ENCODE measurements around the gene HOXD4. TPM values are rescaled to one million over a fixed set of nuclear protein-coding genes. Genes with fewer than 3 reads are reported as not detected.

Gene HOXD4
- total and polyA plus RNA-seq, 4 donors: 0.12 to 1.1 (median 0.48) TPM

DNA sequence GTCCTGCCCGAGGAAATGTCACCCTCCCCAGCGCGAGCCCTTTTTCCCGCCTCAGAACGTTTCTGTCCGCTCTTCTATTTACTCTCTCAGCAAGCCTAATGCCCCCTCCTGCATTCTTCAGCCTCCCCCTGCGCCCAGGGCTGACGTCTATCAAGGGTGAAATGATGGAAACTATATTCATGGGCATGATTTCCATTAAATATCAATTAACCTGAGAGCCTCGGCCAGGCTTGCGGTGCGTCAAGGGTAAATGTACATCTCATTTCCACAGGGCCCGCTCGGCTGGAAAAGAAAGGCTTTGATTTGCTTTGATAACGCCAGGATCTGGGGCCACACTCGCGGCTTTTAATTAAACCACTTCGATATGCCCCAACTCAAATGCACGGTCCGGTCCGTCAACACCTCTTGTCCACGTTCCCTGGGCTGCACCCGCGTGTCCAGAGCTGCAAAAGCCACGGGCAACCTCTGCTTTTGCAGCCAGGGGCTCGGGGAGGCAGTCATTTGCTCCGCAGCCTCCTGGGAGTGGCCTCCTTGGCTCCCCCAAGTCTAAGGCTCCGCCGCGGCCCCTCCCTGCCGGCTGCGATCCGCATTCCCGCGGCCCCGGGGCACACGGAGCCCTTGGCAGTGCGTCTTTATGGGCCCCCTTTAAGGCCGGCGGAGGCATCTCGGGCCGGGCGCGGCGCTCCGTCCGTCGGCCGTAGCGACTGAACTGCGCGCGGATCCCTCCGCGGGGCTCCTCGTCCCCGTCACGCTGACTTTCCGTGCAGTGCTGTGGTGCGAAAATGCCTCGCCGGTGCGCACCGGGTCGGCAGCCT, 22.2 kb upstream of the HOXD4 start, which contains the start of gene HOXD8:
TSS of gene HOXD8 (plus strand) at position 724 of the 815 bp plus-strand sequence. CDS start 662 bp downstream, outside the sequence.
- Histone ChIP-seq H3K27ac (ENCODE audit: low read depth in 1 of 2, low read length in 1 of 2) (no peak within 1 kb of the TSS), H3K36me3 (ENCODE audit: control insufficient read depth in 4 of 4, insufficient read depth in 4 of 4, low read length in 4 of 4) (no peaks in the 10 kb centered on the region), H3K27me3 (ENCODE audit: control insufficient read depth in 3 of 3, insufficient read depth in 3 of 3, low read length in 2 of 3) (peaks cover 23 to 89% (median 88%) of the 10 kb centered on the region in 3 donors), H3K4me3 (no peak within 1 kb of the TSS), H3K9ac (ENCODE audit: insufficient read depth in 1 of 2, low read length in 2 of 2) (no peak within 1 kb of the TSS), H3K9me3 (ENCODE audit: control insufficient read depth in 4 of 4, insufficient read depth in 3 of 4, low read length in 3 of 4) (peaks cover 0 to 4% (median 0%) of the 10 kb centered on the region in 4 donors), H3K4me1 (ENCODE audit: control insufficient read depth in 5 of 5, insufficient read depth in 5 of 5, low read length in 5 of 5) (peaks cover 0 to 8% (median 5%) of the 10 kb centered on the region in 5 donors)
- no peak for ATAC-seq (ENCODE audit: insufficient read depth, low FRiP score)
- DNase-seq: peak in 2 of 3 donors; percentile 66 to 76
- TF ChIP-seq, protein P1, sequence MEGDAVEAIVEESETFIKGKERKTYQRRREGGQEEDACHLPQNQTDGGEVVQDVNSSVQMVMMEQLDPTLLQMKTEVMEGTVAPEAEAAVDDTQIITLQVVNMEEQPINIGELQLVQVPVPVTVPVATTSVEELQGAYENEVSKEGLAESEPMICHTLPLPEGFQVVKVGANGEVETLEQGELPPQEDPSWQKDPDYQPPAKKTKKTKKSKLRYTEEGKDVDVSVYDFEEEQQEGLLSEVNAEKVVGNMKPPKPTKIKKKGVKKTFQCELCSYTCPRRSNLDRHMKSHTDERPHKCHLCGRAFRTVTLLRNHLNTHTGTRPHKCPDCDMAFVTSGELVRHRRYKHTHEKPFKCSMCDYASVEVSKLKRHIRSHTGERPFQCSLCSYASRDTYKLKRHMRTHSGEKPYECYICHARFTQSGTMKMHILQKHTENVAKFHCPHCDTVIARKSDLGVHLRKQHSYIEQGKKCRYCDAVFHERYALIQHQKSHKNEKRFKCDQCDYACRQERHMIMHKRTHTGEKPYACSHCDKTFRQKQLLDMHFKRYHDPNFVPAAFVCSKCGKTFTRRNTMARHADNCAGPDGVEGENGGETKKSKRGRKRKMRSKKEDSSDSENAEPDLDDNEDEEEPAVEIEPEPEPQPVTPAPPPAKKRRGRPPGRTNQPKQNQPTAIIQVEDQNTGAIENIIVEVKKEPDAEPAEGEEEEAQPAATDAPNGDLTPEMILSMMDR (IDR thresholded peaks at IDR 0.05; ENCODE audit: control extremely low read depth, extremely low read depth): no peak
- WGBS, 2 donors: 3 to 4% methylated on average over 62 to 64 of the region's 64 CpGs

DNA sequence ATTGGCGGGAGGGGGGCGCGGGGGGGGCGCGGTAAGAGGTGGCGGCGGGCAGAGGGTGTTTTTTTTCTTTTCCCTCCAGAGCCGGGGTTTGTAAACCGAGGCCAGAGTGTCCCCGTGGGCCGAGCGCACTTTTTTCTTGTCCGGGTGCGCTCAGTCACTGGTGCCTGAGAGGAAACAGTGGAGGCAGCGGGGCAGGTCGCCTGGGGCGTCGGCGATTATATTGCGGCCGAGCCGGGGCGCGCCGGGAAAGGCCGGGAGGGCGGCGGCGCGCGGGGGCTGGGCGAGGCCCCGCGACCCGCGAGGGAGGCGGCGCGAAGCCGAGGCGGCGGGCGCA, 21.6 kb upstream of the HOXD4 start:
- WGBS, 2 donors: 2 to 3% methylated on average over 35 to 43 of the region's 43 CpGs
- Histone ChIP-seq H3K4me1 (ENCODE audit: control insufficient read depth in 5 of 5, insufficient read depth in 5 of 5, low read length in 5 of 5) (peaks cover 0 to 8% (median 5%) of the 10 kb centered on the region in 5 donors), H3K9ac (ENCODE audit: insufficient read depth in 1 of 2, low read length in 2 of 2) (no peak overlapping the region), H3K27ac (ENCODE audit: low read depth in 1 of 2, low read length in 1 of 2) (no peak overlapping the region), H3K36me3 (ENCODE audit: control insufficient read depth in 4 of 4, insufficient read depth in 4 of 4, low read length in 4 of 4) (no peaks in the 10 kb centered on the region), H3K27me3 (ENCODE audit: control insufficient read depth in 3 of 3, insufficient read depth in 3 of 3, low read length in 2 of 3) (peaks cover 20 to 89% (median 88%) of the 10 kb centered on the region in 3 donors), H3K4me3 (no peak overlapping the region), H3K9me3 (ENCODE audit: control insufficient read depth in 4 of 4, insufficient read depth in 3 of 4, low read length in 3 of 4) (peaks cover 0 to 4% (median 0%) of the 10 kb centered on the region in 4 donors)
- no peak for DNase-seq
- TF ChIP-seq, protein P1 (IDR thresholded peaks at IDR 0.05; ENCODE audit: control extremely low read depth, extremely low read depth): no peak
- ATAC-seq (ENCODE audit: insufficient read depth, low FRiP score): peak; percentile 21

DNA sequence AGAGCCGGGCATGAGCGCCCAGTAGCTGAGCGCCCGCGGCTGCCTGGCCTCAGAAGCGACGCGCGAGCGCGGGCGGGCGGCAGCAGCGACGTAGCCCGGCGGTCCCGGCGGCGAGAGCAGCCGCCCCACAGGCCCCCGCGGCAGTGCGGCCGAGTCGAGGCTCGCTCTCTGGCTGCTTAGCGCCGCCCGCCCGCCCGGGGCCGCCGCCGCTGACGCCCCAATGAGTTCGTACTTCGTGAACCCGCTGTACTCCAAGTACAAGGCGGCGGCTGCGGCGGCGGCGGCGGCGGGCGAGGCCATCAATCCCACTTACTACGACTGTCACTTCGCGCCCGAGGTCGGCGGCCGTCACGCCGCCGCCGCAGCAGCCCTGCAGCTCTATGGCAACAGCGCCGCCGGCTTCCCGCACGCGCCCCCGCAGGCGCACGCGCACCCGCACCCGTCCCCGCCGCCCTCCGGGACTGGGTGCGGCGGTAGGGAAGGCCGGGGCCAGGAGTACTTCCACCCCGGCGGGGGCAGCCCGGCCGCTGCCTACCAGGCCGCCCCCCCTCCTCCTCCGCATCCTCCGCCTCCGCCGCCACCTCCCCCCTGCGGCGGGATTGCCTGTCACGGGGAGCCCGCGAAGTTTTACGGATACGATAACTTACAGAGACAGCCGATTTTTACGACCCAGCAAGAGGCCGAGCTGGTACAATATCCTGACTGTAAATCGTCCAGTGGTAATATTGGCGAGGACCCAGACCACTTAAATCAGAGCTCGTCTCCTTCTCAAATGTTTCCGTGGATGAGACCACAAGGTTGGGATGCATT, 21.0 kb upstream of the HOXD4 start:
- Histone ChIP-seq H3K27me3 (ENCODE audit: control insufficient read depth in 3 of 3, insufficient read depth in 3 of 3, low read length in 2 of 3) (peaks cover 14 to 89% (median 88%) of the 10 kb centered on the region in 3 donors), H3K4me3 (no peak overlapping the region), H3K9me3 (ENCODE audit: control insufficient read depth in 4 of 4, insufficient read depth in 3 of 4, low read length in 3 of 4) (peaks cover 0 to 4% (median 0%) of the 10 kb centered on the region in 4 donors), H3K4me1 (ENCODE audit: control insufficient read depth in 5 of 5, insufficient read depth in 5 of 5, low read length in 5 of 5) (peaks cover 0 to 8% (median 5%) of the 10 kb centered on the region in 5 donors), H3K27ac (ENCODE audit: low read depth in 1 of 2, low read length in 1 of 2) (no peak overlapping the region), H3K36me3 (ENCODE audit: control insufficient read depth in 4 of 4, insufficient read depth in 4 of 4, low read length in 4 of 4) (no peaks in the 10 kb centered on the region), H3K9ac (ENCODE audit: insufficient read depth in 1 of 2, low read length in 2 of 2) (no peak overlapping the region)
- WGBS, 2 donors: 1 to 4% methylated on average over 60 to 99 of the region's 100 CpGs
- no peak for DNase-seq
- TF ChIP-seq, protein P1 (IDR thresholded peaks at IDR 0.05; ENCODE audit: control extremely low read depth, extremely low read depth): no peak
- ATAC-seq (ENCODE audit: insufficient read depth, low FRiP score): no peak
